MCF 10A (cell line): ENCODE data around the gene CTNNA2. TPM values are rescaled to one million over a fixed set of nuclear protein-coding genes. Genes with fewer than 3 reads are reported as not detected.

Experiments used
- BruUV-seq: library from RNA; stranded (reverse); fragments of 400-500 nt; replicated peaks from 2 replicates; lab custom pipeline; 2021; lab: Mats Ljungman, UMichigan
- CTCF ChIA-PET: fragments of 300-600 bp; sonication (Branson Sonifier 250); formaldehyde crosslinking; extraction: SDS; loops from one replicate; lab custom pipeline; 2021; ENCODE audit warnings: antibody characterized with exemption, inconsistent platforms; lab: Yijun Ruan, JAX
- POLR2A ChIA-PET: fragments of 300-600, 350-650 bp; sonication (Branson Sonifier 250); formaldehyde crosslinking; extraction: SDS; loops from one replicate; lab custom pipeline; 2020; ENCODE audit warnings: antibody characterized with exemption, inconsistent platforms; lab: Yijun Ruan, JAX
- DNase-seq: peaks from one replicate; pipeline ENCODE4 v3.0.0-alpha.2; 2018; ENCODE audit not compliant: unreplicated experiment
- H3K27ac Mint-ChIP-seq: one replicate; pipeline ENCODE4 v1.8.0; 2022; ENCODE audit warnings: mild to moderate bottlenecking, low read depth, mixed read lengths; ENCODE audit not compliant: unreplicated experiment
- H3K27me3 Mint-ChIP-seq: one replicate; pipeline ENCODE4 v1.8.0; 2022; ENCODE audit warnings: mixed read lengths; ENCODE audit not compliant: insufficient read depth, unreplicated experiment
- H3K36me3 Mint-ChIP-seq: one replicate; pipeline ENCODE4 v1.8.0; 2022; ENCODE audit warnings: mild to moderate bottlenecking, moderate library complexity, mixed read lengths; ENCODE audit not compliant: insufficient read depth, unreplicated experiment
- H3K4me1 Mint-ChIP-seq: one replicate; pipeline ENCODE4 v1.8.0; 2022; ENCODE audit warnings: mixed read lengths; ENCODE audit not compliant: insufficient read depth, unreplicated experiment
- H3K4me3 Mint-ChIP-seq: one replicate; pipeline ENCODE4 v1.8.0; 2022; ENCODE audit warnings: mild to moderate bottlenecking, moderate library complexity, mixed read lengths; ENCODE audit not compliant: unreplicated experiment
- H3K9me3 Mint-ChIP-seq: one replicate; pipeline ENCODE4 v1.8.0; 2022; ENCODE audit warnings: mixed read lengths; ENCODE audit not compliant: unreplicated experiment
- CTCF ChIP-seq: fragments of 200-600 bp; IDR thresholded peaks from one replicate; pipeline ENCODE4 v1.8.0; 2022; ENCODE audit warnings: antibody characterized with exemption, mild to moderate bottlenecking; ENCODE audit not compliant: unreplicated experiment
- intact Hi-C: fragments of 100-400 bp; cut with micrococcal nuclease; formaldehyde crosslinking; loops from 2 replicates; pipeline ENCODE4 v1.14.1; 2022
- total RNA-seq: library from RNA; stranded (reverse); gene quantifications from 2 replicates; pipeline ENCODE4 v1.2.3, GENCODE V29; 2022

The CTNNA2 gene
- total RNA-seq, 1 experiment from 2014 or later: not detected

DNA sequence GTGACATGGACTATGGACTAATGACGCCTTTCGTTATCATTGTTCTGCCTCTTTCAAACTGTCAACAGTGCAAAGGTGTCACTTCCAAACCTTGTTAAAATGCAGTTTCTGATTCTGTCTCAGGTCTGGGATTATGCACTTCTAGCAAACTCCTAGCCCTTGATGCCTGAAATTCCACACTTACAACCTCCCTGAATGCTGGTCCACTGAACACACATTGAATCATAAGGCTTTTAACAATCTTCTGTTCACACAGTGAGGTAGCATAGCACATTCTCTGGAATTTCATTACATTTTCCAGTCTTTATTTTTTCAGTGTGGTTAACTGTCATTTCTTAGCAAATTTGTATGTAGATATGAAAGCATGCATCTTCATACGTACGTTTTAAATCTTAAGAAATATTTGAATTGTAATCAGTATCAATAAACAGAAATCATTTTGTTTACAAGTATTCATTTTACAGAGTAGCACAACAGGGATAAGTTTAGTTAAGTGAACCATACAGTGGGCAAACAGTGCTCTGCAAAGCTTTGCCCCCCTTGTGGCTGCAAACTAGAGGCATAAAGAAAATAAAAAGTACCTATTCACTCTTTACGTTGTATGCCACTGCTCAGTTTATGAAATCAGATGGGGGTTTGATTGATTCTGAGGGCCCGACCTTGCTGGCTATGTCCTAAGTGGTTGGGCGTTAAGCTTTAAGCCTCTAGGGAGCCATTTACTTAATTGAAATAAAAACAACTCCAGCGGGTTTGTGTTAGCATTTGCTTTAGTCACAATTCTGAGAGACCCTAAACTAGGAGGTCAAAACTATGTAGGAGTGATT lies 540.9 kb downstream of the CTNNA2 start:
- DNase-seq: no peak
- Mint-ChIP-seq H3K36me3 (no peaks in the 10 kb centered on the region), H3K27me3 (no peaks in the 10 kb centered on the region), H3K4me1 (peaks cover 17% of the 10 kb centered on the region), H3K27ac (peak overlapping the region; percentile 40), H3K9me3 (no peaks in the 10 kb centered on the region), H3K4me3 (no peak overlapping the region)
- POLR2A ChIA-PET: interaction anchor here (1.4 kb wide), 1 partner anchor 18 kb away, joined by 3 read pairs; no protein-coding TSS in a partner anchor
- intact Hi-C loops: no loop called here
- no TSS peak for BruUV-seq
- no peak for TF ChIP-seq CTCF
- CTCF ChIA-PET: interaction anchor here (0.6 to 3.8 kb wide), 5 partner anchors 9 to 157 kb away, joined by 3 to 21 read pairs (median 3); no protein-coding TSS in a partner anchor

GRCh38 chr2:80054346-80054675 lies 541.5 kb downstream of the CTNNA2 start:
- intact Hi-C loops: no loop called here
- H3K27ac Mint-ChIP-seq: peak overlapping the region; percentile 40
- no peaks in the 10 kb centered on the region for H3K9me3 Mint-ChIP-seq
- H3K4me1 Mint-ChIP-seq: peaks cover 17% of the 10 kb centered on the region
- peak; percentile 88 for DNase-seq
- ChIA-PET POLR2A (interaction anchor here (1.4 kb wide), 1 partner anchor 17 kb away, joined by 3 read pairs; no protein-coding TSS in a partner anchor), CTCF (interaction anchor here (0.6 to 3.8 kb wide), 4 partner anchors 19 to 157 kb away, joined by 3 to 21 read pairs (median 3); no protein-coding TSS in a partner anchor)
- BruUV-seq: no TSS peak
- no peaks in the 10 kb centered on the region for H3K36me3 Mint-ChIP-seq
- H3K4me3 Mint-ChIP-seq: no peak overlapping the region
- no peaks in the 10 kb centered on the region for H3K27me3 Mint-ChIP-seq
- no peak for TF ChIP-seq CTCF

DNA sequence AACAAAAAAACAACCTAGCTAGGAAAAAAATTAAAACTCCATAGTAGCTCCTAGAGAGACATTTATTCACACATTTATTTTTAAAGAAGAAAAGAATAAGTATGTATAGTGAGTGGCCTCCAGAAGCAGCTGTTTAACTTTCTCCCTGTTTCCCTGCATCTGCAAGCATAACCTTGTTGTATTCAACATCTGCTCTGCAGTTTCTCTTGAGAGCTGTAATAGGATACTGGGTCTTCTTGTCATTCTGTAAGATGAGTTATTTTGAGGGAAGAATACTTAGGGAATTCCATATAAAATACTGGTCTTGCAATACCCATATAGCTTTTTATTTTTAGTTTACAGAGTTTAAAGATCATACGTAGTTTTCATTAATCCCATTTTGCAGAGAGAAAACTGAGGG lies 545.1 kb downstream of the CTNNA2 start:
- no peak for DNase-seq
- intact Hi-C loops: no loop called here
- no peak overlapping the region for H3K27ac Mint-ChIP-seq
- ChIA-PET CTCF (interaction anchor here (0.6 to 2.6 kb wide), 4 partner anchors 14 to 860 kb away, joined by 3 to 10 read pairs (median 4); no protein-coding TSS in a partner anchor), POLR2A (no interaction called here)
- no peak overlapping the region for H3K4me3 Mint-ChIP-seq
- H3K9me3 Mint-ChIP-seq: no peaks in the 10 kb centered on the region
- TF ChIP-seq CTCF: no peak
- no peaks in the 10 kb centered on the region for H3K27me3 Mint-ChIP-seq
- no TSS peak for BruUV-seq
- H3K36me3 Mint-ChIP-seq: no peaks in the 10 kb centered on the region
- peaks cover 17% of the 10 kb centered on the region for H3K4me1 Mint-ChIP-seq

DNA sequence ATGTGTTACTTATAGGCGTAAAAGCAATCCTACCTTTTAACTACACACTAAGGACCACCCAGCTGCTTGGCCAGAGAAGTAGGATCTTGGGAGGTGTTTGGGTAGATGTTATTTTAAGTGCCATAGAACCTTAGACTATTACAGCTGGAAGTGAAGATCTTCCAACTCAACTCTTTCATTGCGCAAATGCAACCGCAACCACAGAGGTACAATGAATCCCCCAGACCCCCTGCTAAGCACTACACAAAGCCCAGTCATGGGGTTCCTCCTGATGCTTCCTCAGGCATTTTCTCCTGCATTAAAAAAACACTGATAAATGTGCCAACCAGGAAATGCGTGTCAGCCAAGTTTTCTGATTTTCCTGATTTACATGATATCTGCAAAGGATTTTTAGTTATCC lies 545.7 kb downstream of the CTNNA2 start:
- peak; percentile 6 for DNase-seq
- no TSS peak for BruUV-seq
- H3K36me3 Mint-ChIP-seq: no peaks in the 10 kb centered on the region
- ChIA-PET POLR2A (no interaction called here), CTCF (interaction anchor here (0.5 to 2.6 kb wide), 3 partner anchors 14 to 441 kb away, joined by 3 to 10 read pairs (median 3); no protein-coding TSS in a partner anchor)
- intact Hi-C loops: no loop called here
- H3K9me3 Mint-ChIP-seq: no peaks in the 10 kb centered on the region
- H3K27ac Mint-ChIP-seq: no peak overlapping the region
- H3K4me3 Mint-ChIP-seq: no peak overlapping the region
- H3K27me3 Mint-ChIP-seq: no peaks in the 10 kb centered on the region
- no peak for TF ChIP-seq CTCF
- H3K4me1 Mint-ChIP-seq: peaks cover 12% of the 10 kb centered on the region
